Measurements from ENCODE around the gene NEGR1.

NEGR1 gene

DNA sequence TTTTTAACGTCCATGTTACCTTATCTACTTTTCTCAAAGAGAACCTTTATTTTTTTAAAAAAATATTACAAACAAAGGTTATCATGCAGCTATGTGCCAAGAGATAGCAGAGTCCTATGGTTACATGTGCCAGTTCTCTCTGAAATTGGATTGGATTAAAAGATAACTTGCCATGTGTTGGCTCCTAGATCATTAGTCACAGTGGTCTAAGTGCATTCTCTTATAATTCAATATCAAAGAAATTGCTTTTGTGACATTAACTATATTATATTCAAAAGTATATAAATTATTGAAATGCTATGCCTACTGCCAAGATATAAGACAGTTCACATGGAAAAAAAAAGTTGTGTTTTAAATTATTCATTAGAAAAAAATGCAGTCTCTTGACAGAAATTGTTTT is 494.2 kb downstream of the NEGR1 start:
- H3K4me3 ChIP-seq (ENCODE audit: low read depth, low read length) = no peak overlapping the region
- DNase-seq (ENCODE audit: low read depth) = no peak
- TF ChIP-seq CTCF (IDR thresholded peaks at IDR 0.05; ENCODE audit: low read depth, low read length, missing control alignments) = no peak

- DNase-seq (ENCODE audit: low read depth) = no peak
- TF ChIP-seq CTCF (IDR thresholded peaks at IDR 0.05; ENCODE audit: low read depth, low read length, missing control alignments) = no peak
- no peak overlapping the region for H3K4me3 ChIP-seq (ENCODE audit: low read depth, low read length)
These were observed 494.6 kb downstream of the NEGR1 start for GRCh38 chr1:71787699-71788098.

- DNase-seq (ENCODE audit: low read depth) = no peak
- no peak for TF ChIP-seq CTCF (IDR thresholded peaks at IDR 0.05; ENCODE audit: low read depth, low read length, missing control alignments)
- H3K4me3 ChIP-seq (ENCODE audit: low read depth, low read length) = no peak overlapping the region
These were observed 496.1 kb downstream of the NEGR1 start for GRCh38 chr1:71786218-71786617.

DNA sequence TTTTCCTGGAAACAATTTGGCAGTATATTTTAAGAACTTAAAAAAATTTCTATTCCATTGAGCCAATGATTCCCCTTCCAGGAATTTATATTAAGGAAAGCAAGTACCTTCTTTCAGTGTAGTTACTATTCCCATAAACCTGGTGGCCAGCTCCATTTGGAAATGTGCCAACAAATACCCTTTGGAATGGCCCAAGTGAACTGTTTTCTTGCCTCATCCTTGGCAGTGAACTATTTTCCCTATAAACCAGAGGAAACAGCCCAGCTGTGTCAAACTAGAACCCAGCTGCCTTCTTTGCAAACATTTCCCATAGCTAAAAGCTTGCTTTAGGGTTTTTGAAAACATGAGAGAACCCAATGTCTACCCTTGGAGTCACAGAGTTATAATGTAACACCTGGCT is 496.9 kb downstream of the NEGR1 start:
- no peak overlapping the region for H3K4me3 ChIP-seq (ENCODE audit: low read depth, low read length)
- DNase-seq (ENCODE audit: low read depth) = no peak
- no peak for TF ChIP-seq CTCF (IDR thresholded peaks at IDR 0.05; ENCODE audit: low read depth, low read length, missing control alignments)

- TF ChIP-seq CTCF (IDR thresholded peaks at IDR 0.05; ENCODE audit: low read depth, low read length, missing control alignments) = no peak
- DNase-seq (ENCODE audit: low read depth) = no peak
- H3K4me3 ChIP-seq (ENCODE audit: low read depth, low read length) = no peak overlapping the region
These were observed 497.3 kb downstream of the NEGR1 start for GRCh38 chr1:71785000-71785399.

DNA sequence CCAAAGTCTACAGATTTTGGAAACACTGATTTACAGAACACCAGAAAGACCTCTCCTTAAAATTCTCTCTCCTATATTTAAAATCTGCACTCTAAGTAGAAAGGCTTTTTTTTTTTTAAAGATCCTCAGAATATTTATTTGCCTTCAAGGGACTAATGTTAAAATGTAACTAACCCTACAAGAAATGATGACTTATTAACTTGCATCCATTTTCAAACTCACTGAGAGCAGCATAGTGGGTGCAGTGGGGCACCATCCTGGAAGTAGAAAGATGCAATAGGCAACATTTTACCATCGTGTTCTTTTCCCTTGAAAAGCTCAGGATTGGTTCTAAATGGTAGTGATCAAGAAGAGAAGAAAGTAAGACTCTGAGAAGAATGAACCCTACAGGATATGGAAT is 498.1 kb downstream of the NEGR1 start:
- no peak for DNase-seq (ENCODE audit: low read depth)
- H3K4me3 ChIP-seq (ENCODE audit: low read depth, low read length) = no peak overlapping the region
- no peak for TF ChIP-seq CTCF (IDR thresholded peaks at IDR 0.05; ENCODE audit: low read depth, low read length, missing control alignments)

DNA sequence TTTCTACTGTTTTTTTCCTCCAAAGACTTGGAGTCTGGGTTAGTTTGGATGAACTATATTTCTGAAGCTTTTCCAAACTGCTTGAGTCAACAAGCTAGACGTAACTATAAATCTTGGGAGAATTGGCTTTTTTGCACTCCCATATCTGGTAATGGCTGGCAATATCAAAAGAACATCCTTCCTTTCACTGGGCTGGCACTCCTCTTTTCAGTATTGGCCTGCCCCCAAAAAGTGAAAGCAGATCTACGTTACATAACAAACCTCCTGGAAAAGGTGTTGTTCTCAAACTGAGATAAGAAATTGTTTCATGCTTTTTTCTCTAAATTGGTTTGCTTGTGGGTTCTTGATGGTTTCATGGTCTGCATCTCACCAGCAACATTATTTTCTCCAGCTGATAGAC is 499.3 kb downstream of the NEGR1 start:
- no peak for TF ChIP-seq CTCF (IDR thresholded peaks at IDR 0.05; ENCODE audit: low read depth, low read length, missing control alignments)
- DNase-seq (ENCODE audit: low read depth) = no peak
- no peak overlapping the region for H3K4me3 ChIP-seq (ENCODE audit: low read depth, low read length)
